ENCODE data around the gene PODXL2.

DNA sequence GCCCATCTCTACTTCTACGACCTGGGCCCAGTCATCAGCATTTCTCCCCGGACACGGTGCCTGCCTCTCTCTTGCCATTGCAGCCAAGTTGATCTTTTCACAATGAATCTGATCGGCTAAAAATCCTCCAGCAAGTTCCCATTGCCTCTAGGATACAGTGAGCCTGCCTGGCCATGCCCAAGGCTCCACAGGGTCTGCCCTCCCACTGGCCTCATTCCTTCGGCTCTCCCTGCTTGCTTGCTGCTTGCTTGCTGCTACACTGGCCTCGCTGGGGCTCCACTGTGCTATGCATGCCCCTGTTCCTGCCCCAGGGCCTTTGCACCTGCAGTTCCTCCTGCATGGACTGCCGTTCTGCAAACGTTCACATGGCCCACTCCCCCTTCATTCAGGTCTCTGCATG, 45.8 kb downstream of the PODXL2 start:
- TF ChIP-seq, protein P1, sequence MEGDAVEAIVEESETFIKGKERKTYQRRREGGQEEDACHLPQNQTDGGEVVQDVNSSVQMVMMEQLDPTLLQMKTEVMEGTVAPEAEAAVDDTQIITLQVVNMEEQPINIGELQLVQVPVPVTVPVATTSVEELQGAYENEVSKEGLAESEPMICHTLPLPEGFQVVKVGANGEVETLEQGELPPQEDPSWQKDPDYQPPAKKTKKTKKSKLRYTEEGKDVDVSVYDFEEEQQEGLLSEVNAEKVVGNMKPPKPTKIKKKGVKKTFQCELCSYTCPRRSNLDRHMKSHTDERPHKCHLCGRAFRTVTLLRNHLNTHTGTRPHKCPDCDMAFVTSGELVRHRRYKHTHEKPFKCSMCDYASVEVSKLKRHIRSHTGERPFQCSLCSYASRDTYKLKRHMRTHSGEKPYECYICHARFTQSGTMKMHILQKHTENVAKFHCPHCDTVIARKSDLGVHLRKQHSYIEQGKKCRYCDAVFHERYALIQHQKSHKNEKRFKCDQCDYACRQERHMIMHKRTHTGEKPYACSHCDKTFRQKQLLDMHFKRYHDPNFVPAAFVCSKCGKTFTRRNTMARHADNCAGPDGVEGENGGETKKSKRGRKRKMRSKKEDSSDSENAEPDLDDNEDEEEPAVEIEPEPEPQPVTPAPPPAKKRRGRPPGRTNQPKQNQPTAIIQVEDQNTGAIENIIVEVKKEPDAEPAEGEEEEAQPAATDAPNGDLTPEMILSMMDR (conservative IDR thresholded peaks at IDR 0.05; ENCODE audit: low read depth in 2 of 2): no peak
- TF ChIP-seq STAT1 (IDR thresholded peaks at IDR 0.05; ENCODE audit: unreplicated experiment) (no peak), EZH2phosphoT487 (IDR thresholded peaks at IDR 0.05; ENCODE audit: unreplicated experiment) (no peak), EZH2 (IDR thresholded peaks at IDR 0.05; ENCODE audit: low read depth, unreplicated experiment) (no peak), POLR2AphosphoS5 (IDR thresholded peaks at IDR 0.05; ENCODE audit: low read depth) (no peak), JUNB (IDR thresholded peaks at IDR 0.05; ENCODE audit: unreplicated experiment) (no peak), CREB1 (CRISPR knock-in tag; IDR thresholded peaks at IDR 0.05; ENCODE audit: low read depth) (no peak), ZNF114 (CRISPR knock-in tag; IDR thresholded peaks at IDR 0.05) (no peak), ZNF331 (CRISPR knock-in tag; IDR thresholded peaks at IDR 0.05; ENCODE audit: low read depth) (no peak), NANOG (IDR thresholded peaks at IDR 0.05; ENCODE audit: borderline replicate concordance) (no peak)
- TF ChIP-seq, protein P2, sequence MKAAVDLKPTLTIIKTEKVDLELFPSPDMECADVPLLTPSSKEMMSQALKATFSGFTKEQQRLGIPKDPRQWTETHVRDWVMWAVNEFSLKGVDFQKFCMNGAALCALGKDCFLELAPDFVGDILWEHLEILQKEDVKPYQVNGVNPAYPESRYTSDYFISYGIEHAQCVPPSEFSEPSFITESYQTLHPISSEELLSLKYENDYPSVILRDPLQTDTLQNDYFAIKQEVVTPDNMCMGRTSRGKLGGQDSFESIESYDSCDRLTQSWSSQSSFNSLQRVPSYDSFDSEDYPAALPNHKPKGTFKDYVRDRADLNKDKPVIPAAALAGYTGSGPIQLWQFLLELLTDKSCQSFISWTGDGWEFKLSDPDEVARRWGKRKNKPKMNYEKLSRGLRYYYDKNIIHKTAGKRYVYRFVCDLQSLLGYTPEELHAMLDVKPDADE (IDR thresholded peaks at IDR 0.05): no peak
- TF ChIP-seq, protein P3, sequence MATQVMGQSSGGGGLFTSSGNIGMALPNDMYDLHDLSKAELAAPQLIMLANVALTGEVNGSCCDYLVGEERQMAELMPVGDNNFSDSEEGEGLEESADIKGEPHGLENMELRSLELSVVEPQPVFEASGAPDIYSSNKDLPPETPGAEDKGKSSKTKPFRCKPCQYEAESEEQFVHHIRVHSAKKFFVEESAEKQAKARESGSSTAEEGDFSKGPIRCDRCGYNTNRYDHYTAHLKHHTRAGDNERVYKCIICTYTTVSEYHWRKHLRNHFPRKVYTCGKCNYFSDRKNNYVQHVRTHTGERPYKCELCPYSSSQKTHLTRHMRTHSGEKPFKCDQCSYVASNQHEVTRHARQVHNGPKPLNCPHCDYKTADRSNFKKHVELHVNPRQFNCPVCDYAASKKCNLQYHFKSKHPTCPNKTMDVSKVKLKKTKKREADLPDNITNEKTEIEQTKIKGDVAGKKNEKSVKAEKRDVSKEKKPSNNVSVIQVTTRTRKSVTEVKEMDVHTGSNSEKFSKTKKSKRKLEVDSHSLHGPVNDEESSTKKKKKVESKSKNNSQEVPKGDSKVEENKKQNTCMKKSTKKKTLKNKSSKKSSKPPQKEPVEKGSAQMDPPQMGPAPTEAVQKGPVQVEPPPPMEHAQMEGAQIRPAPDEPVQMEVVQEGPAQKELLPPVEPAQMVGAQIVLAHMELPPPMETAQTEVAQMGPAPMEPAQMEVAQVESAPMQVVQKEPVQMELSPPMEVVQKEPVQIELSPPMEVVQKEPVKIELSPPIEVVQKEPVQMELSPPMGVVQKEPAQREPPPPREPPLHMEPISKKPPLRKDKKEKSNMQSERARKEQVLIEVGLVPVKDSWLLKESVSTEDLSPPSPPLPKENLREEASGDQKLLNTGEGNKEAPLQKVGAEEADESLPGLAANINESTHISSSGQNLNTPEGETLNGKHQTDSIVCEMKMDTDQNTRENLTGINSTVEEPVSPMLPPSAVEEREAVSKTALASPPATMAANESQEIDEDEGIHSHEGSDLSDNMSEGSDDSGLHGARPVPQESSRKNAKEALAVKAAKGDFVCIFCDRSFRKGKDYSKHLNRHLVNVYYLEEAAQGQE (IDR thresholded peaks at IDR 0.05; ENCODE audit: unreplicated experiment): no peak
- TF ChIP-seq, protein P4, sequence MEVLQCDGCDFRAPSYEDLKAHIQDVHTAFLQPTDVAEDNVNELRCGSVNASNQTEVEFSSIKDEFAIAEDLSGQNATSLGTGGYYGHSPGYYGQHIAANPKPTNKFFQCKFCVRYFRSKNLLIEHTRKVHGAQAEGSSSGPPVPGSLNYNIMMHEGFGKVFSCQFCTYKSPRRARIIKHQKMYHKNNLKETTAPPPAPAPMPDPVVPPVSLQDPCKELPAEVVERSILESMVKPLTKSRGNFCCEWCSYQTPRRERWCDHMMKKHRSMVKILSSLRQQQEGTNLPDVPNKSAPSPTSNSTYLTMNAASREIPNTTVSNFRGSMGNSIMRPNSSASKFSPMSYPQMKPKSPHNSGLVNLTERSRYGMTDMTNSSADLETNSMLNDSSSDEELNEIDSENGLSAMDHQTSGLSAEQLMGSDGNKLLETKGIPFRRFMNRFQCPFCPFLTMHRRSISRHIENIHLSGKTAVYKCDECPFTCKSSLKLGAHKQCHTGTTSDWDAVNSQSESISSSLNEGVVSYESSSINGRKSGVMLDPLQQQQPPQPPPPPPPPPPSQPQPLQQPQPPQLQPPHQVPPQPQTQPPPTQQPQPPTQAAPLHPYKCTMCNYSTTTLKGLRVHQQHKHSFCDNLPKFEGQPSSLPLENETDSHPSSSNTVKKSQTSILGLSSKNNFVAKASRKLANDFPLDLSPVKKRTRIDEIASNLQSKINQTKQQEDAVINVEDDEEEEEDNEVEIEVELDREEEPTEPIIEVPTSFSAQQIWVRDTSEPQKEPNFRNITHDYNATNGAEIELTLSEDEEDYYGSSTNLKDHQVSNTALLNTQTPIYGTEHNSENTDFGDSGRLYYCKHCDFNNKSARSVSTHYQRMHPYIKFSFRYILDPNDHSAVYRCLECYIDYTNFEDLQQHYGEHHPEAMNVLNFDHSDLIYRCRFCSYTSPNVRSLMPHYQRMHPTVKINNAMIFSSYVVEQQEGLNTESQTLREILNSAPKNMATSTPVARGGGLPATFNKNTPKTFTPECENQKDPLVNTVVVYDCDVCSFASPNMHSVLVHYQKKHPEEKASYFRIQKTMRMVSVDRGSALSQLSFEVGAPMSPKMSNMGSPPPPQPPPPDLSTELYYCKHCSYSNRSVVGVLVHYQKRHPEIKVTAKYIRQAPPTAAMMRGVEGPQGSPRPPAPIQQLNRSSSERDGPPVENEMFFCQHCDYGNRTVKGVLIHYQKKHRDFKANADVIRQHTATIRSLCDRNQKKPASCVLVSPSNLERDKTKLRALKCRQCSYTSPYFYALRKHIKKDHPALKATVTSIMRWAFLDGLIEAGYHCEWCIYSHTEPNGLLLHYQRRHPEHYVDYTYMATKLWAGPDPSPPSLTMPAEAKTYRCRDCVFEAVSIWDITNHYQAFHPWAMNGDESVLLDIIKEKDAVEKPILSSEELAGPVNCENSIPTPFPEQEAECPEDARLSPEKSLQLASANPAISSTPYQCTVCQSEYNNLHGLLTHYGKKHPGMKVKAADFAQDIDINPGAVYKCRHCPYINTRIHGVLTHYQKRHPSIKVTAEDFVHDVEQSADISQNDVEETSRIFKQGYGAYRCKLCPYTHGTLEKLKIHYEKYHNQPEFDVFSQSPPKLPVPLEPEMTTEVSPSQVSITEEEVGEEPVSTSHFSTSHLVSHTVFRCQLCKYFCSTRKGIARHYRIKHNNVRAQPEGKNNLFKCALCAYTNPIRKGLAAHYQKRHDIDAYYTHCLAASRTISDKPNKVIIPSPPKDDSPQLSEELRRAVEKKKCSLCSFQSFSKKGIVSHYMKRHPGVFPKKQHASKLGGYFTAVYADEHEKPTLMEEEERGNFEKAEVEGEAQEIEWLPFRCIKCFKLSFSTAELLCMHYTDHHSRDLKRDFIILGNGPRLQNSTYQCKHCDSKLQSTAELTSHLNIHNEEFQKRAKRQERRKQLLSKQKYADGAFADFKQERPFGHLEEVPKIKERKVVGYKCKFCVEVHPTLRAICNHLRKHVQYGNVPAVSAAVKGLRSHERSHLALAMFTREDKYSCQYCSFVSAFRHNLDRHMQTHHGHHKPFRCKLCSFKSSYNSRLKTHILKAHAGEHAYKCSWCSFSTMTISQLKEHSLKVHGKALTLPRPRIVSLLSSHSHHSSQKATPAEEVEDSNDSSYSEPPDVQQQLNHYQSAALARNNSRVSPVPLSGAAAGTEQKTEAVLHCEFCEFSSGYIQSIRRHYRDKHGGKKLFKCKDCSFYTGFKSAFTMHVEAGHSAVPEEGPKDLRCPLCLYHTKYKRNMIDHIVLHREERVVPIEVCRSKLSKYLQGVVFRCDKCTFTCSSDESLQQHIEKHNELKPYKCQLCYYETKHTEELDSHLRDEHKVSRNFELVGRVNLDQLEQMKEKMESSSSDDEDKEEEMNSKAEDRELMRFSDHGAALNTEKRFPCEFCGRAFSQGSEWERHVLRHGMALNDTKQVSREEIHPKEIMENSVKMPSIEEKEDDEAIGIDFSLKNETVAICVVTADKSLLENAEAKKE (CRISPR knock-in tag; IDR thresholded peaks at IDR 0.05): no peak
